Measurements from ENCODE around the gene NCOA3.

The NCOA3 gene

DNA sequence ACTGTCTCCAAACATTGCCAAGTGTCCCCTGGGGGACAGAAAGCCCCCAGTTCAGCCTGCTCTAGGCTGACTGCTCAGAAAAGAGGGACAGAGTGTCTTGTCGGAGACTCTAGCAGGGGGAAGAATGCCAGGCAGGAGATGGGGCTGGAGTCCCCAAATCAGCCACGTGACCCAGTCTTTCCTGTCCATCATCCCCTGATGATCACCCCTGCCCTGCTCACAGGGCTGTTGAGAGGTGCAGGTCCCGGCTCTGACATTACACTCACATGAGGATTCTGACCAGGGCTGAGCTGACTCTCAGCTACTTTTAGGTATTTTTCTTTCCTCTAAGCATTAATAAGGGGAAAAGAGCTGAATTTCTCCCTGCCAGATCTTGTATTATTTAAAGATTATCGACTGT, 167.8 kb downstream of the NCOA3 start:
- no peak for DNase-seq

DNA sequence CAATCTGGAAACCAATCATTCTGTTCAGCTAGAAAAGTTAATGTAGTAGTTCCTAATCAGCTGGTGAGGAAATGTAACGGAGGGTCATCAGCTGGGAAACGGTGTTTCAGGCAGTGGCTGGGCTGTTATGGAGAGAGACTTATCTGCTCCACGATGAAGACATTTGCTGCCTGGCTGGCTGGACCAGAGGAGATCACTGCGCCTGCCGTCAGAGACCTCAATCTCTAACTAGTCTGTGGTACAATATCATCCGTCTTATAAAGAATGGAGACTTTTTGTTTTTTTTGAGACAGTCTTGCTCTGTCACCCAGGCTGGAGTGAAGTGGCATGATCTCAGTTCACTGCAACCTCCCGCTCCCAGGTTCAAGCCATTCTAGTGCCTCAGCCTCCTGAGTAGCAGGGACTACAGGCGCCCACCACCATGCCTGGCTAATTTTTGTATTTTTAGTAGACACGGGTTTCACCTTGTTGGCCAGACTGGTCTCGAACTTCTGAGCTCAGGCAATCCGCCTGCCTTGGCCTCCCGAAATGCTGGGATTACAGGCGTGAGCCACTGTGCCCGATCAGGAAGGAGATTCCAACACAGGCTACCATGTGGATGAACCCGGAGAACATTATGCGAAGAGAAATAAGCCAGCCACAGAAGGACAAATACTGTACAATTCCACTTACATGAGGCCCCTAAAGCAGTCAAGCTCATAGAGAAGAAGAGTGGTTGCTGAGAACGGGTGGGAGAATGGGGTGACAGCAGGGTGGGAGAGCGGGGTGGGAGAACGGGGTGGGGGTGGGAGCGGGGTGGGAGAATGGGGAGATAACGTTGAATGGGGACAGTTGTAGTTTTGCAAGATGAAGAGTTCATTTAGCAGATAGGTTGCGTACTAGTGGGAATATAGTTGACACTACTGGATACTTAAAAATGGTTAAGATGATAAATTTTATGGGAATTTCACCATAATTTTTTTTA, 168.5 kb downstream of the NCOA3 start:
- no peak for DNase-seq

DNA sequence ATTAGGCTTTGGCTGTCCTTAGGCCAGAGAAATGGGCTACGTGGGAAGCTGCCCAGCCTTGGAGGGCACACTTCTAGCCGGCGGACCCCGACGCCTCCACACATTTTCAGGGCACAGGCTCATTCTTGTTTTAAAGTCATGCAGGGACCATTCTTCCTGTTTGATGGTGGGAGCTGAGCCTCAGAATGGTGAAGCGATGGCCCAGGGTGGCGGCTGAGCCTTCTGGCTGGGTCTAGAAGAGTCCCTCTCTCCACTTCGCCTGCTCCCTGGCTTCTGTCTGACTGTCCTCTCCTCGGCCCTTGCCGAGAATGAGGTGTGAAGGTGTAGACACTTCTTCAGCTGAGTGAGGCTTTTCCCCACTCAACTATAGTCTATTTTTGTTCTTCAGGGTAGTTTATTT, 169.2 kb downstream of the NCOA3 start:
- no peak for DNase-seq

DNA sequence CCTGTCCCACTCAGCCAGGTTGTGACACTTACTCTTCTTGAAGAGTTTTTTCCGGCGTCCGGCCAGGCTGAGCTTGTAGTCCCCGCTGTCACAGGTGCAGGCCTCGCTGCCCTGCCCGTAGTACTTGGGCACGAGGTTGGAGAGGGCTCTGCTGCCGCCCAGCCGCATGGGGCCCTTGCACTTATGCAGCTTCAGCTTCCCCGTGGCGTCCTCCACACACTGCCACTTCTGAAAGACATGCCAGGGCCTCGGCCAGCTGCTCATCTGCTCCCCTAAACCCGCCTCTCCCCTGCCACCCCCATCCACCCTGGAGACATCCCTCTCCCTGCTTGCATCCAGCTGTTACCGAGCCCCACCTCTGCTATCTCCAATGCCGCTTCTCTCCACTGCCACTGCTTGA, 170.5 kb downstream of the NCOA3 start:
- no peak for DNase-seq

DNA sequence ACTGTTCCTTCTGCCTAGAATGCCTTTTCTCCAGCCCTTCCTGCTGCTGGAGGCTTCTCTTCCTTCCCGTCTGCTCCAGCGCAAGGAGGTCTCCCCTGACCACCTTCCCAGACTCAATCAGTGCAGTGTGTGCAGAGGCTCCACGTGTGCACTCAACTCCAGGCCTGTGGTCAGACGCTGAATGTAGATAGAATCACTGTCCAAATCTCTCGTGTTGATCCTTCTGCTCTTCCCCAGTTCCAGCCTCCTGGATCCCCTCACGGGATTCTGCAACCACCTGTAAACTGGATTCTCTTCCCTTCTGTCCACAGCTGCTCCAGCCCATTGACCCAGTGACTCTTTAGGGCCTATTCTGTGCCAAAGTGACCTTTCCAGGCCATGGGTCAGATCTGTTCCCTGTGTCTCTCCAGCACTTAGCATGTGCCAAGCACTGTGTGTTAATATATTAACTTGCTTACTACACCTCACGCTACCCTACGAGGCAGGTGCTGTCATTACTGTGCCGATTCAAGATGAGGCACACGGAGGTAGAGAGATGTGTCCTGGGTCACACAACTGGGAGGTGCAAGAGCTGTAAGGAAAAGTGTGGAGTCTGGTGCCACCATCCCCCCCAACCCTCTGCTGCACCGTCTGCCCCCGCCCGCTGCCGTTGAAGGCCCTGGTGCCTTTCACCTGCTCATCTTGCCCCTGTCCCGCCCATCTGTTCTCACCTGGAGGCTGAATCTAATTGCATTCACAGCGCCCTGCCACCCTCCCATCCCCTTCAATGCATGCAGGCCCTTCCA, 171.4 kb downstream of the NCOA3 start:
- no peak for DNase-seq

DNA sequence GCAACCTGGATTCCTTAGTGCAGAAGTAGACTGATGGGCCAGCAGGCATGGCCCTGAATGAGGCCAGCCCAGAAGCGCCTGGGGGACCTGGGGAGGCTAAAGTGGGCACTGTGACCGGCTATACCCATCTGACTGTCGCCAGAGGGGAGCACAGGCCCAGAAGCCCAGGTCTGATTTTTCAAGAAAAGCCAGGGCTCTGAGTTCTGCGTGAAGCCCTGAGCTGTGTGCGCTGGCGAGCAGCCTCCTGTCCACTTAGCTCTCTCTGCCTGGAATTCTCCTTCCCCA, 171.9 kb downstream of the NCOA3 start:
- no peak for DNase-seq

DNA sequence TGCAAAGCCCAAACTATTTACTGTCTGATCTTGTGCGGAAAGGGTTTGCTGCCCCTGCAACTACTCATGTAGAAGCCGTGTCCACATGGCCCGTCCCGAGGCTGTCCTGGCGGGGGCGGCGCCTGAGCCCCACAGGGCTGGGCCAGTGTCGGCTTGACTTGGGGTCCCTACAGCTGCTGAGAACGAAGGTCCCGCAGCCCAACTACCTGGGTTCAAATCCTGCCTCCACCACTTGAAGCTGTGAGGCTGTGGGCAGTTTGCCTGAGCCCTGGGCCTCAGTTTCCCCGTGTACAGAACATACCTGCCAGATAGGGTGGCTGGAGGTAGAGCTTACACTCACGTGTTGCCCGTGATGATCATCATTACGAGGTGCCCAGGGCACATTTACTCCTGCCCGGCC, 172.5 kb downstream of the NCOA3 start:
- DNase-seq: no peak

DNA sequence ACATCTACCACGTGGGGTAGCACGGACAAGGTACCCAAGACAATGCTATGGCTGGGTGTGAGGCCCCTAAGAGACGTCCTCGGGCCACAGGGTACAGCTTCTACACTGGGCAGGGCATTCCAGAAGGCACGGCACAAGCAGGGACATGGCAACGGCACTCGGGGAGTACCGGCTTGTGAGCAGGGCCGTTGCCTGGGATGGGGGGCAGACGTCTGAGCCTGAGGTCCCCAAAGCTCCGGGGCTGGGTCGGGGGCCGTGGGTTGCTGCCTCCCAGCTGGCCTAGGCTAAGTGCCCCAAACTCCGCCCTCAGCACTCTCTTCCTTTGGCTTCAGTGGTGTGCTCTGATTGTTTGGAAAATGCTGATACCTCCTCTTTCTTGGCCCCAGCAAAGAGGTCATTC, 173.0 kb downstream of the NCOA3 start:
- DNase-seq: no peak

DNA sequence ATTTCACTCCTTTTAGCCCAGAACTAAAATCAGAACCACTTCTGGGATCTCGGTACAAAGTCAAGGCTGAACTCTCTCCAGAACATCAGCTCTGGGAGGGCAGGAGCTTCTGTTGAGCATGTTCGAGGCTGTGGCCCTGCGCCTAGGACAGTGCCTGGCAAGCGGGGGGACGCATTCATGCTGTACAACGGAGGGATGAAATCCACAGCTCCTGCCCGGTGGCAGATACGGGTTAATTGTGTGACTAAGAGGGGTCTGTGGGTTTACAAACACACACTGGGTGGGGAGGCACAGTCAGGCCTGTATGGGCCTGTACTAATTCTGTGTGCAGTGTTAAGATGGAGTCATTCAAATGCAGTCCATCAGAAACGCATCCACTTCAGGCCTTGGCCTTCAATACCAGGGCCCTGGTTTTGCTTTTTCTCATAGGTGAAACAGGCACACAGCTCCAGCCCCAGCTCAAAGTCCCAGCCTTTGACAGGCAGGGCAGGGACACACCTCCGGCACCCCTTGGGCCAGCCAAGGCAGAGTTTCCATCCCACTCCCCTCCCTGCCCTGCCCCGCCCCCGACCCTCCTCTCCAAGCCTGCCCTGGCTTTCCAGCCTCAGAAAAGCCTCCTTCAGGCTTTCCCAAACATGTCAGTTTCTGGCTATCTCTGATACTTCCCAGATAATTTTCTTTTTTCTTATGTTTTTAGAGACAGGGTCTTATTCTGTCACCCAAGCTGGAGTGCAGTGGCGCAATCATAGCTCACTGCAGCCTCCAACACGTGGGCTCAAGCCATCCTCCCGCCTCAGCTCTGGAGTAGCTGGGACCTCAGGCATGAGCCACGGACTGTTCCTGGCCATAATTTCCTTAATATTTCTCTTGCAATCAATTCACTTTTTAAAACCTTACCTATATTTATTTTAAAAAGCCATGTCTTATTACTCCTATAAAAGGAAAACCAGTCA, 173.8 kb downstream of the NCOA3 start:
- no peak for DNase-seq

DNA sequence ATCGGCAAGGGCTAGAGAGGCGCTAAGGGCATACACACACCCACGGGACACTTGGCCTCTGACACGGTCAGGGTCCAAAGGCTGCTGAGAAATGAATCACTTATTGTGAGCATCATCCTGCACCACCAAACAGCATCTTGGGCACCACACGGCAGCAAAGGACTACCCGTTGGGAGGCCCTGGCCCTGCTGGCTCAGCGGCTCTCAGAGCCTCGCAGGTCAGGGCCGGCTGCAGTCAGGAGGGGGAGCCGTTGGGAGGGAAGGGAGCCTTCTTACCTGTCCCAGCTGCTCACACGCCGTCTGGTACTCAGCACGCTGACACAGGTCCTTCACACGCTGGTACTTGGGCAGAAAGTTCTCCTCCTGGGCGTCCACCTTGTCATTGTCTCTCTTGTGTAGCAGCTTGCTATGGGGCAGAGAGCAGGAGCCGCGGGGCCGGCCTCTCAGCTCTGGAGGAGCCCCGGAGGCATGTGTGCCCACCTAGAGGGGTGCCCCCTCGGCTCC, 174.6 kb downstream of the NCOA3 start:
- no peak for DNase-seq

DNA sequence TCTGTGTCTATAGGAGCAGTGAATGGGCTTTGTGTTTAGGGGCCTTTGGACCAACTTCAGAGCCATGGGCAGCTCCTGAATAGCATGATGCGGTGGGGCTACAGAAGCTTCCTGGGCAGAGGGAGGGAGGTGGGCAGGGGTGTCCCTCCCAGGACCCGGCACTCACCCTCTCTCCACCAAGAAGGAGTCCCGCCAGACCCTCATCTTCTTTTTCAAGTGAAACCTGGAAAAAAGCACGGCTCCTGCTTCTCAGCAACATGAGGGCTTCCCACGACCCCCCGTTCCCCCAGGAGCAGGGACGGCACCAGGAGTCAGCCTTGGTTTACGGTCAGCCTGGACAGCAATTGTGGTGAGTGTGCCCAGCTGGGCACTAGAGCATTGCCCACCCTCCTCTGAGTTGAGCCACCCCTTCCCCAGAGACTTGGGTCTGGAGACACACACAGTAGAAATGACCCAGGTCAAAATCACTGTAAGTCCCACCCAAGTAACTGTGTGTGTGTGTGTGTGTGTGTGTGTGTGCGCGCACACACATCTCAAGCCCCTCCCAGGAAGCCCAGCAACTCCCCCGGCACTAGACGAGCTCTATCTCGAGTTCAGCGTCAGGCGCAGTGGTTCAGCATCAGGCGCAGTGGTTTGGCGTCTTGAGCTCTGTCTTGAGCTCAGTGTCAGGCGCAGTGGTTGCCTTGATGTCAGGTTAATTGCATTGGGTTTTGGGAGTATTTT, 175.4 kb downstream of the NCOA3 start:
- DNase-seq: no peak

DNA sequence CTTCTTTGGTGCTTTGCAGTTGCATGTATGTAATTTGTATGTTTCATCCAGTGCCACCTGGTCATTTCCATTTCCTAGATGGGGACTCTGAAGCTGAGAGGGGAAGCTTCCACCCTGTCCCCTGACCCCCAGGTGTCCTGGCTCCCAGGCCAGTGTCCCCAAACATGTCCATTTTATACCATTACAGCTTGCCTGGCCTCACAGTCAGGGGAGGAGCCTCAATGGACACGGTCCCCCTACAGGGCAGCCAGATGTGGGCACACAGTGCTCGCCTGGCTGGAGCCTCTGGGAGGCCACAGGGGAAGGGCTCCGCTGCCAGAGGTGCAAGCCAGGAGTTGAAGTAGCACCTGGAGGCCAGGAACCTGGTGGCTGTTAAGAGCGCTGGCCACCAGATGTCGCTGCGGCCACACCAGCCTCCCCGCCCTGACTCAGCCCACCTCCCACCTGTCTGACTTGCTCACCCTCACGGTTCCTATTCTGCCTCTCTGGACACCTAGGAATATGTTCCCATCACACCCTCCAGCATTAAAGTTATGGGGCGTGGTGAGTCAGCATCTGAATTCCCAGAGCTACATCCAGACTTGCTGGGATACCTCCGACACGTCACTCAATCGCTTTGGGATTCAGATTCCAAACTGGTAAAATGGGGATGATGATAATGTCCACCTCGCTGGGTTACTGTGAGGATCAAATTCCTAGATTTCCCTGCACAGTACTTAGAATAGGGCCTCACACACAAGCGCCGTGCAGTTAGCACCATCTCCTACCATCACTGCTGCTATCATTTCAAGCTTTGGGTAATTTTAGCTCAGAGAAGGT, 176.2 kb downstream of the NCOA3 start:
- DNase-seq: no peak

DNA sequence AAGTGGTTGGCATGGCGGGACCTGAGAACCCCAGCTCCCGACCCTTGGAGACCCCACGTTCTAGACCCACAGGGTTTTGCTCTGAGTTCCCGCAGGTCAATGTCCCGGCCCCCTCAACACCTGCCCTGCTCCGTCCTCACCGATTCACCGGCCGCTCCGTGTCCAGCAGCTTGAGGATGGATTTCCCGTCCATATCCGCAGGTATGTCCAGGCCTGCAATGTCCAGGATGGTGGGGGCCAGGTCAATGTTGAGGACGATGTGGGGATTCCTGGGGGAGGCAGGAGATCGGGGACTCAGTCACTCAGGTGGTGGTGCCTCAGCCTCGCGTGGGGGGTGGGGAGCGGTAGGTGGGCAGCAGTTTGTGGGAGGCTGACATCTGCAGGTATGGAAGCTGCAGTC, 176.8 kb downstream of the NCOA3 start:
- no peak for DNase-seq

DNA sequence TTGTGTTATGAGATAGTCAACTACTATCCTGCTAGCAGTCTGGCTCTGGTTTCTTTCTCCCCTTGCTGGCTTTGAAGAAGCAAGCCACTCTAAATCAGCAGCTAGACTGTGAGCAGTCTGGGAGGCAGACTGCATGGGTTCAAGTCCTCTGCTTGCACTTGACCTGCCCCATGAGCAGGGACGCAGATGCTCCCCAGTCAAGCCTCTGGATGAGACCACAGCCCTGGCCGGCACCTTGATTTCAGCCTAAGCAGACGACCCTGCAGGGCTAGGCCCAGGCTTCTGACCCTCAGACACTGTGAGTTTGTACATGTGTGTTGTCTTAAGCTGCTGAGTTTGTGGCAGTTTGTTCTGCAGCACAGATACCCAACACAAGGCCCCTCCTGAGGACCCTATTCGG, 177.8 kb downstream of the NCOA3 start:
- DNase-seq: no peak

DNA sequence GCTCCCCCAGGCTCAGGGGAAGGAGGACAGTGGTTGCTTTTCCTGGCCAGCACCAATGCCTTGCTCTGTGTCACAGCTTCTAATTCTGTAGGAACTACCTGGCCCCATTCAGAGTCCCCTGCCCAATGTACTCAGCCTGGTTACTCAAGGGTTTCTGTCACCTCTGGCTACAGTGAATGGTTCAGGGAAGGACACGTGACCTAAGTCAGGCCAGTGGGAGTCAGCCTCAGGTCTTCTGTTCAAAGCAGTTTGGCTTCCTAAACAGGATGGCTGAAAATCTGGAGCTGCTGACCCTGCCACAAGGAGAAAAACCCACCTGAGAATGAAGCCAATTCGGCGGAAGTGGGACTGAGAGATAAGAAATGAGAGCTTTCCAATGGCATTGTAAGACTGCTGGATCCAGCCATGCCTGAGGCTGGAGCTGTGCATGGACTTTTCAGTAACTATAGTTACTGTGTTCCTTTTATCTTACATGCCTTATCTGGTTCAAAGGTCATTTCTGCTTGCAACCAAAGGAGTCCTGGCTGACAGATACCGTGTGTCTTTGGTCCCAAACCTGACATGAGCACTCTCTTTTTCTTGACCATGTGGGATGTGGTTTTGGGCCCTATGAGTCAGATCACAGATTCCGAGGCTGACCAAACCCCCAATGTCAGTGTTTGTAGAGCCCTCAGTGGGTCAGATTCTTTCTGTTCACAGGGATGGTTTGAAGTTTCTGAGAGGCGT, 179.3 kb downstream of the NCOA3 start:
- no peak for DNase-seq

DNA sequence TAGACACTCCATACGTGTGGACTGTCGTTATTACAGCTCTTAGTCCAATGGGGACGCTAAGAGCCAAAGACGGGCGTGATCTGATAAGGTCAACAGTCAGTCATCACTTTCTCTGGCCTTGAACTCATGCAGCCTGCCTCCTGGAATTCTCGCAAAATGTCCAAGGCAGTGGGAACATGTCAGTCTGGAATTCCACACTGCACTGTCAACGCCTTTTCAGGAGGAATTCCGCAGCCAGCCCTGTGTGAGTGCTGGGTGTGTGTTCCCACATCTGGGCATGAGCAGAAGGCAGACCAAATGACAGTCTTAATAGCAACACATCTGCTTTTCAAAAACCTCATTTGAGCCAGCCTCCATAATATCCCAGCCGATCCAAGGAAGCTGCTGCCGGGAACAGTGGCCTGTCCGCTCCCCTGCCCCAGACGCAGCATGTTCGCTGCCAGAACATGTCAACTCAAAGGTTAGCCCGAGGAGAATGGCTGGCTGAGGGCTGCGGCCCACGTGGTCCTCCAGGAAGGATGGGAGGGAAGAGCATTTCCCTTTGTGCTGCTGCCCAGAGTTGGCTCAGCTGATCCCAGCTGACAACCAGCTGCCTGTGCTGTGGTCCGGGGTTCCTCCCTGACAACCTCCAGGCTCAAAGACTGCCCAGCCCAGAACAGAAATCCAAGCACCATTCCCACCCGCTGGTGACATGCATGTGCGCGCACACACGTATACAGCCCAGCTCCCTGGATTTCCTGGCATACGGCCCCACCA, 180.5 kb downstream of the NCOA3 start:
- no peak for DNase-seq

DNA sequence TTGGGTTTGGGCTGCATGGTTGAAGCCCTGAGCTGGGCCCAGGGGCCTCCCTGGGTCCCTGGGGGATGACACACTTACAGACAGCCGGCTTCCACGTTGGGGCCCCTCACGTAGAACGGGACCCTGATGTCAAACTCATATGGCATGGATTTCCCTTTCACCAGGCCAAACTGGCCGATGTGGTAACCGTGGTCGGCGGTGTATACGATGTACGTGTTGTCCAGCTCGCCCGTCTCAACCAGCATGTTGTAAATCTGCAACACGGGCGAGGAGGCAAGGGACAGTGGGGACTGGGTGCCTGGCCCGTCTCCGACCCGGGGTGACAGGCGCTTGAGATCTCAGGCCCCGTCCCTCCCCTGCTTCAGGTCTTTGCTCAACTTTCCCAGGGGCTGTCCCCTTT, 181.2 kb downstream of the NCOA3 start:
- no peak for DNase-seq

DNA sequence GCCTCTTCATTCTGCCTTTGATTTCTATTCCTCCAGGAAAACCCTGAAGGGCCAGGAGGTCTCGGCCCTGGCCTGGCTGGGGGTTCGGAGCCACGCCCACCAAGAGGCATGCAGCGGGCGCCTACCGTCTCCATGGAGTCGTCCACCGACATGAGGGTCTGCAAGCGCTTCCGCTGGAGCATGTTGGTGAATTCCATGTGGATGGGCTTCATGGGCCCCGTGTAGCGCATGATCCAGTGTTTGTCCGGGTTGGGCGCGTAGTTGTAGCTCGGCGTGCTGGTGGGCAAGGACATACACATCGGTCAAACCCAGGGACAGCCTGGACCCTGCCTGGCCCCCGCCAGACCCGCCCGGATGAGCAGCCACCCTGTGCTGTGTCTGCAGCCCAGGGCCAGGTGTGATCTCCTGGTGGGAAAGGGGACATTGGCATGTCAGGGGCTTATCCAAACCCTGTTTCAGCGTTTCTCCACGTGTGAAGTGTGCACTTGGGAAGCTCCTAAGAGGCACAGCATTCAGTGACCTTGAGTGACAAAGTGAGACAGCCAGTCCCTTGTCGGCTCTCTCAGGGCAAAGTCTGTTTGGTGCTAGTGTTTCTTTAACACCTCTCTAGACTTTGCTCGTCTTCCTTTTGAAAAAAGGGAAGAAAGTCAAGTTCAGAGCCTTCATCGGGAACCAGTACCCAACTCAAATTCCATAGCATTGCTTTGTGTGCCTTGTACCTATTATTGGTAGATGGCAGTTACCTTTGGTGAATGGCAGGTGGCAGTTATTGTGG, 182.8 kb downstream of the NCOA3 start:
- no peak for DNase-seq

DNA sequence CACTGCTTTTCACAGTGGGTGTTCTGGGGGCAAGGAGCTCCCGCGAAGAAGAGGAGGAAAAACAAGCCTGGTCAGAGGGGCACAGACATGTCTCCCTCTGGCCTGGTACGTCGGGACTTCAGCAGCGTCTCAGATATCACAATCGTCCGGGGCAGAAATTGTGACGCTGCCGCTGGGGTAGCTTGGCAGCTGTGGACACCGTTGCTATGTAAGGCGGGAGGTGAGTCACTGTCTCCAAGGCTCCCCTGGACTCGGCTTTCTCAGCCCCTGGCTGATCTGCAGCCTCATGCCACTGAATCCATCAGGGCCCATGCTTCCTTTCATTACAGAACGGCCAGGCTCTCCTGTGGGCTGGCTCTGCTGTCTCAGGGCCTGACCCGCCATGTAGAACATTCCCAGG, 184.9 kb downstream of the NCOA3 start:
- no peak for DNase-seq

Measured in NCI-H1694 treated with DMSO at 0.1 percent for 48 hours (cell line).